ENCODE data around the gene MPIG6B.

The MPIG6B gene

GRCh38 chr6:31736768-31737314 lies 13.7 kb downstream of the MPIG6B start:
- no peak for DNase-seq (ENCODE audit: low read depth in 3 of 3, low spot score in 1 of 3)

GRCh38 chr6:31737315-31737990 lies 14.3 kb downstream of the MPIG6B start:
- no peak for DNase-seq (ENCODE audit: low read depth in 3 of 3, low spot score in 1 of 3)

GRCh38 chr6:31737991-31738979 lies 15.1 kb downstream of the MPIG6B start:
- DNase-seq (ENCODE audit: low read depth in 3 of 3, low spot score in 1 of 3), result peak in 1 of 3 donors; percentile 29

GRCh38 chr6:31739639-31740396 lies 16.6 kb downstream of the MPIG6B start, which contains the start of gene MSH5:
Gene MSH5 (plus strand): TSS chr6:31740005. CDS start chr6:31740467, 462 bp downstream.
- DNase-seq (ENCODE audit: low read depth in 3 of 3, low spot score in 1 of 3), result peak; percentile 83 to 89 (median 87)

- no peak for DNase-seq (ENCODE audit: low read depth in 3 of 3, low spot score in 1 of 3)
Measured at GRCh38 chr6:31740397-31741223, 17.4 kb downstream of the MPIG6B start.

GRCh38 chr6:31741815-31742214 lies 18.6 kb downstream of the MPIG6B start:
- no peak for DNase-seq (ENCODE audit: low read depth in 3 of 3, low spot score in 1 of 3)

- no peak for DNase-seq (ENCODE audit: low read depth in 3 of 3, low spot score in 1 of 3)
Measured at GRCh38 chr6:31742894-31743293, 19.7 kb downstream of the MPIG6B start.

GRCh38 chr6:31744422-31744821 lies 21.2 kb downstream of the MPIG6B start:
- no peak for DNase-seq (ENCODE audit: low read depth in 3 of 3, low spot score in 1 of 3)

GRCh38 chr6:31749301-31750036 lies 26.3 kb downstream of the MPIG6B start:
- no peak for DNase-seq (ENCODE audit: low read depth in 3 of 3, low spot score in 1 of 3)

- DNase-seq (ENCODE audit: low read depth in 3 of 3, low spot score in 1 of 3), result no peak
Measured at GRCh38 chr6:31750411-31751022, 27.3 kb downstream of the MPIG6B start.

GRCh38 chr6:31752739-31753319 lies 29.7 kb downstream of the MPIG6B start:
- DNase-seq (ENCODE audit: low read depth in 3 of 3, low spot score in 1 of 3), result no peak

- no peak for DNase-seq (ENCODE audit: low read depth in 3 of 3, low spot score in 1 of 3)
Measured at GRCh38 chr6:31758281-31758680, 35.1 kb downstream of the MPIG6B start.

- no peak for DNase-seq (ENCODE audit: low read depth in 3 of 3, low spot score in 1 of 3)
Measured at GRCh38 chr6:31760790-31761189, 37.6 kb downstream of the MPIG6B start.

- DNase-seq (ENCODE audit: low read depth in 3 of 3, low spot score in 1 of 3), result no peak
Measured at GRCh38 chr6:31761343-31761742, 38.2 kb downstream of the MPIG6B start.

GRCh38 chr6:31762356-31762755 lies 39.2 kb downstream of the MPIG6B start, which contains the start of gene SAPCD1:
Gene SAPCD1 (plus strand): TSS chr6:31762656. CDS start chr6:31763055, 399 bp downstream.
- no peak for DNase-seq (ENCODE audit: low read depth in 3 of 3, low spot score in 1 of 3)

GRCh38 chr6:31762878-31763618 lies 39.9 kb downstream of the MPIG6B start:
- DNase-seq (ENCODE audit: low read depth in 3 of 3, low spot score in 1 of 3), result no peak

- DNase-seq (ENCODE audit: low read depth in 3 of 3, low spot score in 1 of 3), result no peak
Measured at GRCh38 chr6:31763619-31763940, 40.4 kb downstream of the MPIG6B start.

- DNase-seq (ENCODE audit: low read depth in 3 of 3, low spot score in 1 of 3), result no peak
Measured at GRCh38 chr6:31764198-31764597, 41.0 kb downstream of the MPIG6B start.

Measured in stimulated activated CD4-positive, alpha-beta T cell treated with anti-CD3 and anti-CD28 coated beads, TNF-alpha, amount 100 ng/mL, for 1 hour (primary cell).